GM21390 (cell line): ENCODE results near the gene MPV17L.
"Not testable (repeated sequence)": the region's sequence is repeated elsewhere in the genome, so short reads cannot be mapped to it uniquely, and the experiment has no call there.

Experiments
- ATAC-seq: cut with Tn5 transposase; IDR thresholded peaks from one replicate; pipeline ENCODE4 v1.9.1; 2021; ENCODE audit not compliant: unreplicated experiment

Gene MPV17L

DNA sequence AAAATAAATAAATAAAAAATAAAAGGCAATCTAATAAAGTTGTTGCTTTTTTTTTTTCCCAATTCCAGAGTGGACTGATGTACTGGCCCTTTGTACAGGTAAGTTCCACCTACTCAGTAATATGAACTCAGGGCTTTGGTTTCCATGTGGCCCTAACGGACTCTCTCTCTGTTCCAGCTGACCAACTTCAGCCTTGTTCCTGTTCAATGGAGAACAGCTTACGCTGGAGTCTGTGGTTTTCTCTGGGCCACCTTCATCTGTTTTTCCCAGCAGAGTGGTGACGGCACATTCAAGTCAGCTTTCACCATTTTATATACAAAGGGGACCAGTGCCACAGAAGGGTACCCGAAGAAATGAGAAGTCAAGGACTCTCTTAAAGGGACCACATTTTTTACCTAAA, 12.2 kb downstream of the MPV17L start:
- ATAC-seq = not testable (repeated sequence)

DNA sequence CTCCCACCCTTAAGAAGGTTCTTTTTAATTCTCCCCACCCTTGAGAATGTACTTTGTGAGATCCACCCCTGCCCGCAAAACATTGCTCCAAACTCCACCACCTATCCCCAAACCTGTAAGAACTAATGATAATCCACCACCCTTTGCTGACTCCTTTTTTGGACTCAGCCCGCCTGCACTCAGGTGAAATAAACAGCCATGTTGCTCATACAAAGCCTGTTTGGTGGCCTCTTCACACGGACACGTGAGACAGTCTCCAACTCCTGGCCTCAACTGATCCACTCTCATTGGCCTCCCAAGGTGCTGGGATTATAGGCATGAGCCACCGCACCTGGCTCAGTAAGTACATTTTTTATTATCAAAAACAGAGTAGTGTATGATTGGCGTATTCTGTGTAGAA, 13.9 kb downstream of the MPV17L start:
- ATAC-seq = not testable (repeated sequence)

DNA sequence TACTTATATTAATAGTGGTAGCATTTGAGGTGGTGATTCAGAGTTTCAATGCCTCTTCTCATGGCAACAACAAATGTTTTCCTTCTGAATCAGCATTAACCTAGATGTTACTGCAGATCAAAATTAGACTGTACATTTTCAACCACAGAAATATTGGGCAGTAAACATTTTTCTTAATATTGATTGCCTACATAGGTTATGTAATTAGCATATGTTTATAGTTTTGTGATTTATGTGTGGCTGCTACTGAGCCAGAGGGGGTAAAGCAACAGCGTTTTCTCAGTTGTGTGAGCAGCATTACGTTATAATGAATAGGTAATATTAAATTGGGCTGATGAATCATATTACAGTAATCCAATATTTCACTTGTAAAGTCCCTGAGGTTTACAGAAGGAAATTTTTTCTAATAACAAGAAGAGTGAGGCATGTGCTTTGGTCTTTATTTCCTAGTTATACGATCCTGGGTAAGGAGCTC, 20.0 kb downstream of the MPV17L start:
- no peak for ATAC-seq

DNA sequence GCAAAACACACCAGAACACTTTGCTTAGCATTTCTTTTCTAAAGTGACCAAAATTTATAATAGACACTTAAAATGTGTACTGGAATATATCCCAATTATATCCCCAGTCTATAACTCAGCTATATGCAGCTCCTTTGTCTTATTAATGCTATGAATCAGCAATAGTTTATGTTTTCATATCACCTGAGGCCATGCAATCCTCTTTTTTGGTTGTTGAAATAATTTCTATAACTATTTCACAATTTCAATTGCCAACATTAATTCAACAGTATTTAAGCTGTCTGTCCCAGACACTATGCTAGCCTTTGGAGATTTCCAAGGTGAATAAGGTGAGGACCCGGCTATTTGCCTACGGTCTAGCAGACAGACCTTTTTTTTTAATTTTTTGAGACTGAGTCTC, 21.6 kb downstream of the MPV17L start:
- ATAC-seq = no peak

DNA sequence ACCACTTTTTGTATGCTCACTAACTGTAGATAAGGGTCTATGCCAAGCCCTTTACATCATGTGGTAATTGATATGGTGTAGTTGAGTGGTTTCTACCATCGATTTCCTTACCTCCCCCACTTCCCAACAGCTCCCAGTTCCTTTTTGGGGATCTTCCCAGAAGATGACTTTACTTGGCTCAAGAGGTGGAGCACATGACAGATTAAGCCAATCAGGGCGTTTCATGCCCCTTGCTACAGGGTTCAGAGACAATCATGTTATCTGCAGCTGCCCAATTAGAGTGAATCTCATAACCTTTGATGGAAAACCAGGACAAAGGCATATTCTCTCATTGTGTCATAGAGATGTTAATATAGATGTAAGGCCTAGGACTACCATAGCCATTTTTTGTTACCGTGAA, 22.7 kb downstream of the MPV17L start:
- no peak for ATAC-seq

DNA sequence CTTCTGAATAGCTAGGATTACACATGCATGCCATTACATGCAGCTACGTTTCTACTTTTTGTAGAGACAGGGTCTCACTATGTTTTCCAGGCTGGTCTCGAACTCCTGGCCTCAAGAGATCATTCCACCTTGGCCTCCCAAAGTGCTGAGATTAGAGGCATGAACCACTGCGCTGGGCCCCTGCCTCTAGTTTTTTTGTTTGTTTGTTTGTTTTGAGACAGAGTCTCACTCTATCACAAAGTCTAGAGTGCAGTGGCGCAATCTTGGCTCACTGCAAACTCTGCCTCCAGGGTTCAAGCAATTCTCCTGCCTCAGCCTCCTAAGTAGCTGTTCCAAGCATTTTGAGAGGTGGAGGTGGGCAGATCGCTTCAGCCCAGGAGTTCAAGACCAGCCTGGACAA, 26.1 kb downstream of the MPV17L start:
- not testable (repeated sequence) for ATAC-seq

DNA sequence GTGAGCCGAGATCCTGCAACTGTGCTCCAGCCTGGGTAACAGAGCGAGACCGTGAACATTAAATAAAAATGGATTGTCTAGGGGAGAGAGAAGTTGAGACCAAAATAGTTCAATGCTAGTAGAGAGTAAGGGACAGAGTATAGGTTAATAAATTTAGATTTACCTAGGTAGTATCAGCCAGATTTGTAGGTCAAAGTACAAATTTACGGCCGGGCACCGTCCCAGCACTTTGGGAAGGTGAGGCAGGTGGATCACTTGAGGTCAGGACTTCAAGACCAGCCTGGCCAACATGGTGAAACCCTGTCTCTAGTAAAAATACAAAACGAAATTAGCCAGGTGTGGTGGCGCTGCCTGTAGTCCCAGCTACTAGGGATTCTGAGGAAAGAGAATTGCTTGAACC, 26.7 kb downstream of the MPV17L start:
- no peak for ATAC-seq

DNA sequence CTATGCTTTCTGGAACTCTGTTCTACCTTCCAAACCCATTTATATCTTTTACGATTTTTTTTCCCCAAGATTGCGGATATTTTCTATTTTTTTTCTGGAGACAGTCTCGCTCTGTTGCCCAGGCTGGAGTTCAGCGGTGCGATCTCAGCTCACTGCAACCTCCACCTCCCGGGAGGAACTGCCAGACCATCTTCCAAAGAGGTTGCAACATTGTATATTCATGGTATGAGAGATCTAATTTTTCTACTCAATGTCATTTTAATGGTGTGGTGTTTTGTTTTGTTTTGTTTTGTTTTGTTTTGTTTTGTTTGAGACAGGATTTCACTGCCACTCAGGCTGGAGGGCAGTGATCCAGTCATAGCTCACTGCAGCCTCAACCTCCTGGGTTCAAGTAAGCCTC, 30.3 kb downstream of the MPV17L start:
- ATAC-seq = no peak

DNA sequence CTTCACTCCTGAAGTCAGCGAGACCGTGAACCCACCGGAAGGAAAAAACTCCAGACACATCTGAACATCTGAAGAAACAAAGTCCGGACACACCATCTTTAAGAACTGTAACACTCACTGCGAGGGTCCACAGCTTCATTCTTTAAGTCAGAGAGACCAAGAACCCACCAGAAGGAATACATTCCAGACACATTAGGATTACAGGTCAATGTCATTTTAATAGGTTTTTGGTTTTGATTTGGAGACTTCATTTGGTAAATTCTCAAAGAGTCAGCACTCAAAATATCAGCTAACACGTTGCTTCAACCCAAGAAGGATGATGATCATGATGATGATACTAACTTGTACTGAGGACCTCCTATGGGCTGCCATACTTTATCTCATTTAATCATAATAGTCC, 31.2 kb downstream of the MPV17L start:
- ATAC-seq = no peak

DNA sequence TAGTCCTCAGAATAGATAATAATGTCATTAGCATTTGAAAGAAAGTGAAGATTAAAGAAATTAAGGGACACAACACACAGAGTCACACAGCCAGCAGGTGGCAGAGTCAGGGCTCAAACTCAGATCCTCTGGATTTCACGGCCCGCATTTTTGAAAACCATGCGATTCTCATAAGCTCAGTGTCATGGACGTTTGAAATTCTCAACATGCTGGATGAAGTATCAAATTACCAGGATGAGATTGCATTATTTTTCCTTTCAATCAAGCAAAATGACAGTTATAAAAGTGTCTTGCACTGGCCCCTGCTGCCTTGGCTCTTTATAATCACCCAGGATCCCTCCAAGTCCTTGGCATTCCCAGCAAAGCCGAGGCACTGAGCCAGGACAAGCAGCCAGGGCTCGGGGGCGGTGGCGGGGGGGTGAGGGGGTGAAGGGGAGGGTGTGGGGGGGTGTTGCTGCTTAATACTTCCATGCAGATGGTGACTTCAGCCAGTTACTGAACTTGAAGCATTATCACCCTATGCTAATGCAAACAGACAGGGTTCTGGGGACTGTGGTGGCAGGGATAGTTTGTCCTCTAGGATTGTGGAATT, 32.2 kb downstream of the MPV17L start:
- no peak for ATAC-seq

DNA sequence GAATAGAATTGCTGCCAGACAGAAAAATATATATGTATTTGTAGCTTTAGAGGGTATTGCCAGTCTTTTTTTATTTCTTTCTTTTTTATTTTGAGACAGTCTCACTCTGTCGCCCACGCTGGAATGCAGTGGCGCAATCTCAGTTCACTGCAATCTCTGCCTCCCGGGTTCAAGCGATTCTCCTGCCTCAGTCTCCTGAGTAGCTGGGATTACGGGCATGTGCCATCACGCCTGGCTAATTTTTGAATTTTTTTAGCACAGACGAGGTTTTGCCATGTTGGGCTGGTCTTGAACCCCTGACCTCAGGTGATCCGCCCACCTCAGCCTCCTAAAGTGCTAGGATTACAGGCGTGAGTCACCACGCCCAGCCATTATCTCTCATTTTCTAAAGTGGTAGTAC, 35.3 kb downstream of the MPV17L start:
- not testable (repeated sequence) for ATAC-seq

DNA sequence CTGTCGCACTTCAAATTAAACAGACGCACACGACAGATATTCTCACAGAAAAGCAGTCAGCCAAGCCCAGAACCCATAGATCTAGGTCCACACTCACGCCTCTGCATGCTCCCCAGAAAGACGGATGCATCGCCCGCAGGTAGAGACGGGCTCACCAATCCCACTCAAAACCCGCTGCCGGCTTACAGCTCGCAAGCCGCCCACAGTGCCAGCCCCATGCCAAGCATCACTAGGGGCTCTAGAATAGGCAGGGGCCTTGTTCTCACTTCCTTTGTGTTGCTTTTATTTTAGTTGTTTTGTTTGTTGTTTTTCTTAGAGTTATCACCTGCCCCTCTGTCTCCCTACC, 38.5 kb downstream of the MPV17L start:
- no peak for ATAC-seq

DNA sequence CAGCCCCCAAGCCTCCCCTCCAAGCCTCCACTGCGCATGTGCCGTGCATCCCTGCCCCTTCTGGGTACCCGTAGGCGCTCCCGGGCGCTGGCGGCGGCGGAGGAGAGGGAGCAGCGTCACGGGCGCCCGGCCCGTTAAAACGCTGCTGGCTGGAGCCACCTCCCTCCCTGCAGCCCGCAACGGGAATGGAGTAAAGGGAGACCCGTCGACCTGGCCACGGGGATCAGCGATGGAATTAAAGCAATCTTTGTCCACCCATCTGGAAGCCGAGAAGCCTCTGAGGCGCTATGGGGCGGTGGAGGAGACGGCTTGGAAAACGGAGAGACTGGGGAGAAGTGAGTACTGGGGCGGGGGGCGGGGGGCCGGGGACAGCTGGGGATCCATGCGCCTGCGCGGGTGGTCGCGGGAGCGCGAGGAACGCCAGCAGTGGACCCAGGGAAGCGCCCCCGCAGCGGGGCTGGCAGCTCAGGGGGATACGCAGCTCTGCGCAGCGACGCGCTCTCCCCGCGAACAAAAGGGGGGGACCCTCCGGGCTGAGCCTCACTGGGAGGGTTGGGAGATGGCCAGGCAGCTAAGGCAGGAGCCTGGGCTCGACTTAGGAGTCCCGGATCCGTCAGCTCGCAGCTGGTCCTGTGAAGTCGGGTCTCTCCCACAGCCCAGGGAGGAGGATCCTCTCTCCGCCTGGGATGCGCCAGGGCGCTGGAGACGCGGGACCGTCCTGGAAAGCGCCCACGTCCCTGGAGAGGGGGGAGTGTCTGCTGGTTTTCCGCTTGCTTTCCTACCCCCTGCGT, 39.1 kb downstream of the MPV17L start, which contains the start of gene BMERB1:
TSS of gene BMERB1 (plus strand) at position 164 of the 791 bp plus-strand sequence. CDS start at position 230, 66 bp downstream.
- ATAC-seq = no peak

DNA sequence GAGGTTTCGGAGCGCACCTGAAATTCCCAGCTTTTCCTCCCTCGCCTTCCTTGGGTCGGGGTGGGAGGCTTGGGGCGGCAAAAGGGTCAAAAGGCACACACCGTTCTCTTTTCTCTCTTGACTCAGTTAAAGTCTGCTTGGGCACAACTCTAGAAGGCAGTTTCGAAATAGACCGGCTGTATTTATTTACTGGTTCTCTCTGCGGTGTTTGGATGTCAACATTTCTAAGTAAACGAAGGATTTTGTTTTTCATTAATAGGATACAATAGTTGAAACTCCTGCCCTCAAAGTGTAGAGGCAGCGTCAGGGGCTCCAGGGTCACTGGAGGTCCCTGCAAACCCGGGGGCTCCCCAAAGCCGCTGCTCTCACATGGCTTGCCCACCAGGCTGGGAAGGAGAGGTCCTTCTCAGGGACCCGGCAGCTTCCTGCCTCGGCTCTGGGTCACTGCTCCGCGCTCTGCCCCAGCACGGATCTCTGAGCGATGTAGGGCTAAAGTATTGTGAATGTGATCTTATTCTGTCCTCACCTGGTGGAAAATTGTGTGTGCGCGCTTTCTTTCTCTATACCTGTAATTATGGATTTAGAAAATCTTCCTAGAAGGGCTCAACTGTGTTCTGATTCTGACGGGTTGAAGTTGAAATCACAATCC, 39.8 kb downstream of the MPV17L start:
- ATAC-seq = no peak

DNA sequence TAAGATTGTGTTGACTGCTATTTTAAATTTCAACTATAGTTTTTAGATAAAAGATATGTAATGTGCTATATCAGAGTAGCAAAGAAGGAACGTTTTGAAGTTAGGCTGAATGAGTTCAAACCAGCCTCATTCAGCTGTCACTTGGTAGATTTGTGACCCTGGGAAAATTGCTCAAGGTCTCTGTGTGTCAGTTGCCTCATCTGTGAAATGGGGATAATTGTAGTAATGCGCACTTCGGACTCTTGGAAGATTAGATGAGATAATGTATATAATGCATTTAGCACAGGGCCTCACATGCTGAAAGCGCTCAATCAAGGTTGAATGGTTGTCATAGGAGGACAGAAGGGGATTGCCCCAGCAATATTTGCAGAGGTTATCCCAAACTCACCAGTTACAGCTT, 43.5 kb downstream of the MPV17L start:
- ATAC-seq = no peak

DNA sequence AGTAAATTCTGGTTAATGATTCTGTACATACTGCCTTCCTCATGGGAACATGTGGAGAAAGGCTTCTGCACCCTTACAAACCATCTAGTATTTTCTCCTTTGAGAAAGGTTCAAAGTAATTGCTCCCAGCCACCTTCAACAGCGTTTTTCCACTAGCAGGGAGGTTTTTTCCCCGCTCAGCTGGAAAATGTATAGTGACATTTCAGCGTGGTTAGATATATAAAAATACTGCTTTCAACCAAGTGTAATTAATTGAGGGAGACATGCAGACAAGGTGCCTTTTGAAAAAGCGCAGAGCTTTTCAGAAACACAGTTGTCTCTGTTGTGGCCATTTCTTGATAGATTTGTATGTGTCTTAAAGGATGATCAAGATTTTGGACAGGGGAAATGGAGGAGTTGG, 44.0 kb downstream of the MPV17L start:
- ATAC-seq = no peak

DNA sequence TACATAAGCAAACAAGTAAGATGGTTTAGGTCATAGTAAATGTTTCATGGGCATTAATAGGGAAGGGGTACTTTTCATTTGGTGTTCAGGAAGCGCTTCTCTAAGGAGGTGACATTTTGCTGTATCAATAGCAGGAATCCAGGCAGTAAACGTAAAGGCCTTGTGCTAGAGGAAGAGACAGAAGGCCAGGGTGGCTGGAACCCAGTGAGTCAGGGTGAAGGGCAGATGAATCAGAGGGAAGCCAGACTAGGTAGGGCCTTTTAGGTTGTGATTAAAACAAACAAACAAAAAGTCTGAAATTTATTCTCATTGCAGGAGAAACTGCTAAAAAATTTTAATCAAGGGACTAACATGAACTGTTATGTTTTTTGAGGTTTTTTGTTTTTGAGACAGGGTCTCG, 45.3 kb downstream of the MPV17L start:
- no peak for ATAC-seq

DNA sequence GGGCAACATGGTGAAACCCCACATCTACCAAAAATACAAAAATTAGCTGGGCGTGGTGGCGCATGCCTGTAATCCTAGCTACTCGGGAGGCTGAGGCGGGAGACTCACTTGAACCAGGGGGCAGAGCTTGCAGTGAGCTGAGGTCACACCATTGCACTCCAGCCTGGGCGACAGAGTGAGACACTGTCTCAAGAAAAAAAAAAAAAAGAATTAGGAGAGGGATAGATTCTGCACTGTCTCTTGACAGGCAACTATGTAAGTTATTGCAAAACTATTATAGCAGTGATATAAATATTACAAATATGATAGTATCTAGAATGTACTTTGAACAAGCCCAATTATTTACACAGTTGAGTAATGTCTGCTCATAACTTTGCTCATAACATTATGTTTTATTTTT, 46.6 kb downstream of the MPV17L start:
- not testable (repeated sequence) for ATAC-seq

DNA sequence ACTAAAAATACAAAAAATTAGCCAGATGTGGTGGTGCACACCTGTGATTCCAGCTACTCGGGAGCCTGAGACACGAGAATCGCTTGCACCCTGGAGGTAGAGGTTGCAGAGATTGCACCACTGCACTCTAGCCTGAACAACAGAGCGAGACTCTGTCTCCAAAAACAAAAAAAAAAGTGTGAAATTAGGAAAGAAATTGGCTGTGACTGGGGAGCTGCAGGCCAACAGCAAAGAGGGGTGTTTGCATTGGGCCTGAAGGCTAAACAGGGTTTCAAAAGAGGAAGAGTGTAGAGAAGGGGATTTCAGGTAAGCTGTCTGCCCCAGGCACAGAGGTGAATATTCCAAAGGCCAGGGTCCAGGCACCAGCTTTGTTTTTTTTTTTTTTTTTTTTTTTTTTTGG, 48.2 kb downstream of the MPV17L start:
- ATAC-seq = no peak

DNA sequence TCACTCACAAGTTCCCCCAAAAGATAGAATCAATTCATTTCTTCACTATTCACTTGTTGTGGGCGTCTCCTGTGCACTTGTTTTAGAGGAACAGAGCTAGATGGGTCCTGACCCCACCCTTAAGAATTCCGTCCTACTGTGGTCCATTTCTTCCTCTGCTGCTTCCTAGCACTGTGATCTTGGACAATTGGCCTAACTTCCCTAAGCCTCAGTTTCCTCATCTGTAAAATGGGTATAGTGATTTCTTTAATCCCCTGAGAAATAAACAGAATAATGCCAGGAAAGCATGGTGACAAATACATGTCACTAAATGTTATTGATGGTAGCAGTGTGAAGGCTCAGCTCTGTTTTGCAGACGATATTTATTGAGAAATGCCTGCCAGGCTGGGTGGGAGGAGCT, 48.7 kb downstream of the MPV17L start:
- ATAC-seq = no peak

DNA sequence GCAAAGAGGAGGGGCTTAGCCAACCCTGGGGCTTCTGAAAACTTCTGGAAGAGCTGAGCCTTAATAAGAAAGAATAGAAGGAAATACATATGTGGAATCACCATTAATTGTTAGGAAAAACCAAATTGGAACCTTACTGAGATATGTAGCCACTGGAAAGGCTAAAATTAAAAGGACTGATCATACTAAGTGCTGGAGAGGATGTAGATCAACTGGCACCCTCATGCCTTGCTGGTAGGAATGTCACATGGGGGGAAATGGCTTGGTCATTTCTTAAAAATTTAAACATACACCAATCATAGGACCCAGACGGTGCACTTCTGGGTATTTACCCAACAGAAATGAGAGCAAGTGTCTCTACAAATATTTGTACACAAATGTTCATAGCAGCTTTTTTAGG, 49.9 kb downstream of the MPV17L start:
- ATAC-seq = no peak

DNA sequence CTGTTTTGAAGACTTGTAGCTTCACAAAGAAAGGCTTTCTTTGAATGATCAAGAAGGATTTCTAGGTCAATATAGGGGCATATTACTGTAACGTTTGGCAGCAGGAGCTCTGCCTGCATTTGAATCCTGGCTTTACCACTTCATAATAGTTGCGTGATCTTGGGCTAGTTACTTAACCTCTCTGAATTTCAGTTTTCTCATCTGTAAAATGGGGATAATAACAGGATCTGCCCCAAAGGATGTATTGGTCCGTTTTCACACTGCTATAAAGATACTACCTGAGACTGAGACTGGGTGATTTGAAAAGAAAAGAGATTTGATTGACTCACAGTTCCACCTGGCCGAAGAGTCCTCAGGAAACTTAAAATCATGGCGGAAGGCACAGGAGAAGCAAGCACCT, 51.3 kb downstream of the MPV17L start:
- no peak for ATAC-seq
